GM19023 (cell line): ENCODE measurements around the gene RBM33.
"Not testable (repeated sequence)": the region's sequence is repeated elsewhere in the genome, so short reads cannot be mapped to it uniquely, and the experiment has no call there.

Experiments used
- ATAC-seq: cut with Tn5 transposase; IDR thresholded peaks from one replicate; pipeline ENCODE4 v1.9.1; 2021; ENCODE audit warnings: mild to moderate bottlenecking, moderate library complexity; ENCODE audit not compliant: unreplicated experiment

Gene RBM33

DNA sequence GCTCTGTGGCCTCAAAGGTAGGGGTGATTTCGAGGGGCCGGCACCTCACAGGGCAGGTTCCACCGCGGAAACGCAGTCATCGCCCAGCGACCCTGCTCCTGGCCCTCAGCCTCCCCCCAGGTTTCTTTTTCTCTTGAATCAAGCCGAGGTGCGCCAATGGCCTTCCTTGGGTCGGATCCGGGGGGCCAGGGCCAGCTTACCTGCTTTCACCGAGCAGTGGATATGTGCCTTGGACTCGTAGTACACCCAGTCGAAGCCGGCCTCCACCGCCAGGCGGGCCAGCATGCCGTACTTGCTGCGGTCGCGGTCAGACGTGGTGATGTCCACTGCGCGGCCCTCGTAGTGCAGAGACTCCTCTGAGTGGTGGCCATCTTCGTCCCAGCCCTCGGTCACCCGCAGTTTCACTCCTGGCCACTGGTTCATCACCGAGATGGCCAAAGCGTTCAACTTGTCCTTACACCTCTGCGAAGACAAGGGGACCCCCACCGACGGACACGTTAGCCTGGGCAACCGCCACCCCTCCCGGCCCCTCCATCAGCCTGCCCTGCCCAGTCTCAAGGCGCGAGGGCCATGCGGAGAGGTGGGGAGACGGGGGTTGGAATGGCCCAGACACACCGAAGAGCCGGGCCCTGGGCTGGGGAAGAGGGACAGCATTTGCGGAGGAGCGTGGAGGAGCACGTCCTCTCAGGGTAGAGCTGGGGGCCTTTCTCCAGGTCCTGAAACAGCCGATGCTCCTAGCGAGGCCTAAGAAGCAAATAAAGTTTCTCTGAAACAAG, 161.8 kb downstream of the RBM33 start:
- ATAC-seq = no peak

DNA sequence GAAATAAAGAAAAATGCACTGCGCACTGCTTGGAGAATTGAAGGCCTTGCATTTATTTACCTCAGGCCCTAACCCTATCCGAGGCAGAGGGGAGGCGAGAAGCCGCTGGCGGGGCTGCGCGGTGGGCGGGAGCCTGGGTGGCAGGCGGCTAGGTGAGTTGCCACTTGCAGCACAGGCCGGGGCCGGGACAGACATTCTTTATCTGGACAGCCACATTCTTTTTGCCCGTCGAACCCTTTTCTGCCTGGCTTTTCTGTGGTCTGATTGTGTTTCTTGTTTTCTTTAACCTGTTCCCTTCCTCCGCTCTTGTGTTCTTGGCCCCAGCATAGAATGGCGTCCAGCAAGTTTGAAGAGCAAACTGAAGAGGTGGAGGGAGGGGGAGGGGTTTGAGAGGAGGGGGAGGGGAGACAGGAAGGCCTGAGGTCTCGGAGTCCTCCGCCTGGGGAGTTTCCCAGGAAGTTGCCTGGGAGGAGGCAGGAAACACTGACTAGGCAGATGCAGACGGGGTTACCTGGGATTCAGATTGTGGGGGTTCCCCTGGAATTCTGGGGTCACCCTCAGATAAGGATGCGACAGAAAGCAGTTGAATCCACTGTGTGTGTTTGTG, 162.7 kb downstream of the RBM33 start:
- no peak for ATAC-seq

DNA sequence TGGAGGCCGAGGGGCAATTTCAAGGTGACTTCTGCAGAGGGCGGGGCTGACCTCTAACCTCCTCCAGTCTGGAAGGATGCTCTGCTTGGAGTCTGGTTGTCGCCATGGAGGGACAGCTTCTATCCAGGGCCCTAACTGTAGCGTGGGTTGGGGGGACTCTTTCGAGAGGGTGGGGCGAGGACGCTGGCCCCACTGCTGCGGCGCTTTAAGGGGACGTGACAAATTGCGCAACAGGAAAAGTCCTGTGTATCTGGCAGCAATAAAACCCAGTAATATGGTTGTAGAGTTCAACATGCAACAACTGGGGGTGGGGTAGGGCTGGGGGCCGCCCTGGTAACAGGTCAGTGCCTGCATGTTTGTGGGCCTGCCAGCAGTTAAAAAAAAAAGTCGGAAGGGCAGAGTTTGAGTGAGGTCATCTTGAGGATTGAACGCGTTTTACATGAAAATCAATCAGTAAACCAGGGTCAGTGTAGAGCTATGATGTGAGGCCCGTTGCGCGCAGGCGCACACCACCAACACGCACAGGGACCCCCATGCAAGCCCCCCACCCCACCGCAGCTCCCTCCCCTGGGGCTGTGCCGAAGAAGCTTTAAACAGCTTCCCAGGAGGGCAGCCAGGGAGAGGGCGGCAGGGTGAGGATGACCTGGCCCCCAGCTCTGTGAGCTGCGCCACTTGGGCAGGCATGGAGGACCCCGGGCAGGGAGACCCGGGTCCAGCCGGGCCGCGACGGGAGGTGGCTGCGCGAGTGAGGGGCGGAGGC, 163.5 kb downstream of the RBM33 start:
- no peak for ATAC-seq

DNA sequence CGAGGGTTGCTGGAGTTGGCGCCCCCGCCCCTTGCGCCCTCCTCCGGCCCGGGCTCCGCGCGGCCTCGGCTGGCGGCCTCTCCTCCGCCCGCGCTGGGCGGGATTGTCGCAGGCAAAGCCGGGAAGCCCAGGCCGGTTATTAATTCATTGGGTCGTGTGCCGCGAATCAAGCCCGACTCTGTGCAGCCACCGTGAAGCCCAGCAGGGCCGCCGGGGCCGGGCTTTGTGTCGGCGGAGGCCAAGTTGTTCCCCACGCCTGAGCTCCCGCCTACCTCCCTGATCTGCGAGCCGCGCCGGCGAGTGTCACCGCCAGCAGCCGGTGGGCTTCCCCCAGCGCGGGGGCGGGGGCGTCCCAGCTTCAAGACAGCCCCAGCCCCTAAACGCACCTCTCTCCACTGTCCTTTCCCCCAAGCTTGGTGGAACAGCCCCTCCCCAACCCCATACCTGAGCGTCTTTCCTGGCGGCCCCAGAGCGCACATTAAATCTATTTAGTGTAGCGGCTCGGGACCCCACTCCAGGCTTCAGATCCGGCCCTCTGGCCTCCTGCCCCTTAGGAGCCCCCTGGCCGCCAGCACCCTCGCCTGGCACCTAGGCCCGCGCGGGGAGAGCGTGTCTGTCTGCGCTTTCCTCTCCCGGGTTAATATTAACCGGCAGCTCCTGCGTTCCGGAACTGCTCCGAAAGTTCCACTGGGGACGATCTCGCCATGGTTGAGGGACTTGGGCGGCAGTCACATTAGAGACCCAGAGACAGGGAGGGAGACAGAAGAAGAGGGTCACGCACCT, 164.3 kb downstream of the RBM33 start:
- ATAC-seq = no peak

DNA sequence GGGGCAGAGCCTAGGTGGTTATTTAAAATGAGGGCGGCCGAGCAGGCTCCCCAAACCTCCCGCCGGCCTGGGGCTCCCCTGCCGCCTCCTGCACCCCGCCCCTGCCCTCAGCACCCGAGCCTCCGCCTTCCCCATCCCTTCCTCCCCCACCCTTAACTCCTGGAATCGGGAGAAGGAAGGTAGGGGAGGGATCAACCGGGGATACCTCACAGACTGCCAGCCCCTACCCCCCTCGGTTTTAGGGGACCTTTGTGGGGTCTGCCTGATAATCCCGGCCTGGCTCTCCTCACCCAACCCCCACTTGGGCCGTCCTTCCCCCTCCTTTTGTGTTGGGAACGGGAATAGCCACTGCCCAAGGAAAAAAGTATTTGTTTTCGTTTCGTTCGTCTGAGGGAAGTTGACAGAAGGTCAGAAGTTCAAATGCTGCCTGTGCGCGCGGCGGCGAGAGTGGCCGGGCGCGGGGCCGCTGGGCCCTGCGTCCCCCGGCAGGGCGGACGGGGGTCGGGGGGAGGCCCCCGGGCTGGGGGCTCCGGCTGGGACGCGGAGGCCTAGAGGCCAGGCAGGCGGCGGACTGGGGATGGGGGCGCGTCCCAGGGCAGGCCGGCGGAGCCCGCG, 165.0 kb downstream of the RBM33 start:
- no peak for ATAC-seq

DNA sequence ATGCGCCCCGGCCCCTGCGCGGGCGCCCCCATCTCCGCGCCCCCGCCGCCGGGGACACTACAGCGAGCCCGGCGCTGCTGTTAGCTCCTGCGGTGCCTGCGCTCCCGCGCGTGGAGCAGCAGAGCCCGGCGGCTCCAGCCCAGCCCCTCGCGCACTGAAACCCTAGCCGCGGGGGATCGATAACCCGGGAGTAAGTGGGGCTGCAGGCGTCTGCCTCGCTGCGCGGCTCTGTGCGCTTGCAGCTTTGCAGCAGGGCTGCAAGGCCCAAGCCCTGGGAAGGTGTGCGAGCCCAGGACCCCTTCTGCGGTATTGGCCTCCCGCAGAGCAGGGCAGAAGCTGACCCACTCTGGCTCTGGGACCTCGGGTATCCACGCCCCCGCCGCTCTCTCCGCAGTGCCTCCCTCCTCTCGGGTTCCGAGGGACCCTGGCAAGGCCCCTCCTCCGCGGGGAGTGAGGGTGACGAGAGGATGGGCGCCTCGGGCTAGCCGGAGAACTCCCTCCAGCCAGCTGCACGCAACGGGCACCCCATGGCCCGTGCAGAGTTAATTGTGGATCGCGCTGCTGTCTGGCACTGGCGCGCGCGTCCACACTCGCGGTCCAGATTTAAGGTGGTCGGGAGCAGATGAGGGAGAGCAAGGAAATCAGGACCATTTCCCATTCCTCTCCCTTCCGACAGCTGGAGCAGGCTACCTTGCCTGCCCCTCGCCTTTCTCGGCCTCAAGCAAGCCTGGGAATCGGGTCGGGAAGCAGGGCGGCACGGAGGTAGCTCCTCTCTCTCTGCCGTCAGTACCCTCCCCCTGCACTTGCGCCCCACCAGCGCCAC, 165.7 kb downstream of the RBM33 start:
- ATAC-seq = no peak

DNA sequence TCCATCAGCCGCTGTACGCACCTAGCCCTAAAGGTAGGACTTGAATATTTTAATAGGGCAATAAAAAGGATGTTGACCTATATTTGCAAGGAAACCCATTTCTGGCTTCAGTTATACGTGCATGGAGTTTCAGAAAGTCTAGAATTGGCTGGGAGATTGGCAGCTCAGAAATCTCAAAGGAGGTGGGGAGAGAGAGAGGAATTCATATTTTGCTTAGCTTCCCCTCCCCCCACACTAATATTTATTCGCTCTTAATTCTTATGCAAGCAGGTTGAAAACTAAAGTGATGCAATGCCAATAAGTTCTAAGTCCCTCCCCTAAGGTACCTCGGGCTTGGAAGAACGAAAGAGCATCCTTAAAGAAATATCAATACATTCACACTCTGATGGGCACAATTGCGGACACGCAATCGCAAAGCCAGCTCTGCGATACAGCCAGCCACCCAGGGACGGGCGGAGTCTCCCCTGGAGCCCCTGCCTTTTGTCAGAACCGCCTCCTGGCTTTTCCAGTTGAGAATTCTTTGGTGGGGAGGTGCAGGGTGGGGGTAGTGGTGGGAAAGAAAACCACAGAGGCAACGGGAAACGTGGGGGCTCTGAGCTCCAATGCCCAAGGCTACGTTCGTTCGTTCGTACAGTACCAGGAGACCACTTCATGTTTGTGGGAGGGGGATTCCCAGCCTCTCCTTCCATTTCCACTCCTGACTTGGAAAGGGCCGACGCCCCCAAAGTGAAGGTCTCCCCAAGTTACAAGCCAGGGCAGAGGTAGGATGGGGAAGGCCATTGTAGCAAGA, 166.5 kb downstream of the RBM33 start:
- no peak for ATAC-seq

DNA sequence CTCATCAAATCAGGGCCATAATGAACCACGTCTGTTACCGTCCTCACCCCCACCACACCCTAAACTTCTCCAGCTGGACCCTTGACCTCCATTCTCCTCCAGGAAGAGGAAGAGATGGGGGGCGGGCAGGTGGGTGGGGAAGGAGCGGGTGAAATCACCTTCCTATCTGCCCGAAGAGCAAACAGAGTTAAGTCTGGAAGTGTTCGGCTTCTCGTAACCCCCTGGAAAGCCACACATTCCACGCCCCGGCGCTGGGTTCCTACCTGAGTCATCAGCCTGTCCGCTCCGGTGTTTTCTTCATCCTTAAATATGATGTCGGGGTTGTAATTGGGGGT, 167.1 kb downstream of the RBM33 start:
- no peak for ATAC-seq

DNA sequence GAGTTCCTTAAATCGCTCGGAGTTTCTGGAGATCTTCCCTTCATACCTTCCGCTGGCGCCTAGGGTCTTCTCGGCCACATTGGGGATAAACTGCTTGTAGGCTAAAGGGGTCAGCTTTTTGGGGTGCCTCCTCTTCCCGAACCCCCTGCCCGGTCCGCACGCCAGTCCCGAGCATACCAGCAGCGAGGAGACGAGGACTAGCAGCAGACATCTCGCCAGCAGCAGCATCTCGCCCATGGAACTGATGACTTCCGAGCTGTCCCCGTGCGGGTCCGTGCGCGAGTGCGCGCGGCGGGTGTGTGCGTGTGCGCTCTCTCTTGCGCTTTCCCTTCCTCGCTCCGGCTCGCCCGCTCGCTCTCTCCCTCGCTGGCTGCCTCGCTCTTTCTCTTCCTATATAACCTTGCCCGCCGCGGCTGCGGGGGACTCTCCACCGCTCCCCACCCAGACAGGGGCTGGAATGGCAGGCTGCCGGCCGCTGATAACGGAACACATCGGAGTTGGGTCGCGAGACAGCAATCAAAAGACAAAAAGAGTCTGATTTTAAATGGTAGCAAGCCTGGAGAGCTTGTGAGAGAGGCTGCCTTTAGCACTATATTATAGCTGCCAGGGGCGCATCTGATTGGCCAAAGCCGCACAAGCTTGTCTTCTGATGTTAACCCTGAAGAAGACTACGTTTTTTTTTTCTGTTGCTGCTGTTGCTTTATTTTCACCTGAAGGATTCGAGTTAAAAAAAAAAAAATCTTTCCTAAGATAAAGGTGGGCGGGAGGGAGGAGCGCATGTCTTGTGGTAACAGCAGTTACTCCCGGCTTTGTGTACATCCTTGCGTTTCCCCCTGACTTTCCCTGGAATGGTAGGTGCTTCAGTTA, 167.7 kb downstream of the RBM33 start, which contains the start of gene SHH:
Gene SHH (minus strand): TSS at position 569 of the 867 bp plus-strand sequence. CDS start 341 bp downstream, at position 228.
- no peak for ATAC-seq

DNA sequence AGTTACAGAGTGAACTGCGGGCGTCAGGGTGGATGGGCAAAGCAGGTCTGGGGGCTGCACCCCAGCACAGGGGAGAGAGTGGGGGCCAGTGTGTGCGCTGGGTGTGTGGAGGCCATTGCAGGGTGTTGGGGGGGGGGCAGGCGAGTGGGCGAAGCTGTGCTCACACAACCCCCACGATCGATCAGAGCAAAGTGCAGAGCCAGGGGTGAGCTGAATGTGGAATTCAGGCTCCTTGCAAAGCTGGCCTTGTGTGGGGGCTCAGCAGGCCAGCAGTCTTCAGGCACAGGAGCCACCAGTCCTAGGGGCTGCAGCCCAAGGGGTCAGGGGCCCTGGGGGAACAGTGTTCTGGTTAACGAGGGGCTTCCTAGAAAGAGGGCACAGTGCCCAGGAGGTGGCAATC, 168.7 kb downstream of the RBM33 start:
- no peak for ATAC-seq

DNA sequence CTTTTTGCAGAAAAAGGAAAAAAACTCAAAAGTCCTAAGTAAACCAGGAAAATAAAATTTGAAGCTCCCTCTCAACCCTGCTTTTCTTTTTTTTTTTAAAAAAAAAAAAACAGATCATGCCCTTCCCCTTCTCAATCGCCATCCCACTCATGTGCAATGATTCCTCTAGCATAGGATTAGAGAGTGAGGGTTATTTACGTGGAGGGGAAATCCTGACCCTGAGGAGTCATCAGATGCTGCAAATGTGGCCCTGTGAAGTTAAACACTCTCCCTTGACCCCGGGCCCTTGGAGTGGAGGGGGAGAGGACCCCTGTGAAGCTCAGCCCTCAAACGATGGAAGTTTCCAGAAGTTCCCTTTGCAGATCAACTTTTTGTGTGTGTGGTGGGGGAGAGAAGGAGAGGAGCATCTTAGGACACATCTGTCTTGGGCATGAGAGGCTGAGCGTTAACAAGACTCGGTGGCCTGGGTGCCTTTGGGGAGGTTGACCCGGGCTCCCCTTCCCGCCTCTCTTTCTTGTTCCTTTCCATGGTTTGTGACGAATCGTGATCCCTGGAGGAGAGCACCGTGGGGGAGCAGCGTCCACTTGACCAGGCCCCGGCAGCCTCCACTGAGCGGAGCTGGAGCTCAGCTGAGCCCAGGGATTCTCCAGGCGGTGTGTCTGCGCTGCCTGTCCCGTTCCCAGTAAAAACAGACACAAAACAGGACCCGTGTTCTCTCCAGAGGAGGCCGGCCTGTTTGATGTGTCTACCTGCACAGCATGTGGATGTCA, 169.3 kb downstream of the RBM33 start:
- ATAC-seq = no peak

DNA sequence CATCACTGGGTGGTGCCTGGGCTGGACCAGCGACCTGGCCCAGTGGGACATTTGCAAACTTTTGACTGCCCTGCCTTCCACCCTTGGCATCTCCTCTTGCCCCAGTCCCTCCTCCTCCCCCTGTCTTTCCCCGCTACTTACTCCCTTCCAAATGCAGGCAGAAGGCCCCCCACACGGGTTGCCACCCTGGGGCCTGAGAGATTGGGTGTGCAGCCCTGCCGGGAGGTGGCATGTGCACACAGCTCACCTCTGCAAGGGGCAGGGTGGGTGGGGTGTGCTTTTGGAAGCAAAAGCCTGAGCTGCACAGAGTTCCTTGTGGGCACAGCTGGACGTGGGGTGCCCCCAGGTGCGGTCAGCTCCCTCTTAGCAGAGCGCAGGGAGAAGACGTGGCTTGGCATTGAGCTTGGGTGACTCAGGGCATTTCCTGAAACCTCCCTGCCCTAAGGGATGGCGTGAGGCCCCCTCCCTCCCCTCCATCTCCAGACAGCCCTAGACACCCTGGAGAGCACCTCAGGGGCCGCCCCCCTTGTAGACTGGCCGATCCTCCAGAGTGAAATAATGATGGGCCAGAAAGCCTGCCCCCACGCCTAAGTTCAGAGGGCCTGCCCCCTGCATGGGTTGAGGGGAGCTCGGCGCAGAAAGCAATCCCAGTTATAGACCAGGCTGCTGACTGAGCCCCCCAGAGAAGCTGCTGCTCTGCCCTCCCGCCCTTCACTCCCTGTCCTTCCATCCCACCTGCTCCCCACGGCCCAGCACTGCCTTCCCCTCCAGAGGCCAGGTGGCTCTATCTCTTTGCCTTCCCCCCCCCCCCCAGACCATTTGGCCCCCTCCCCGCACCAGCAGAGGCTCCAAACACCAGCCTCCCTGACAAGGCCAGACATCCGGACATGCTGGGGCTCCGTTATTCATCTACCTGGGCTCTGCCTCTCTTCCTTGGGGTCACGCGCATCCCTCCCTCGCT, 170.1 kb downstream of the RBM33 start:
- no peak for ATAC-seq

DNA sequence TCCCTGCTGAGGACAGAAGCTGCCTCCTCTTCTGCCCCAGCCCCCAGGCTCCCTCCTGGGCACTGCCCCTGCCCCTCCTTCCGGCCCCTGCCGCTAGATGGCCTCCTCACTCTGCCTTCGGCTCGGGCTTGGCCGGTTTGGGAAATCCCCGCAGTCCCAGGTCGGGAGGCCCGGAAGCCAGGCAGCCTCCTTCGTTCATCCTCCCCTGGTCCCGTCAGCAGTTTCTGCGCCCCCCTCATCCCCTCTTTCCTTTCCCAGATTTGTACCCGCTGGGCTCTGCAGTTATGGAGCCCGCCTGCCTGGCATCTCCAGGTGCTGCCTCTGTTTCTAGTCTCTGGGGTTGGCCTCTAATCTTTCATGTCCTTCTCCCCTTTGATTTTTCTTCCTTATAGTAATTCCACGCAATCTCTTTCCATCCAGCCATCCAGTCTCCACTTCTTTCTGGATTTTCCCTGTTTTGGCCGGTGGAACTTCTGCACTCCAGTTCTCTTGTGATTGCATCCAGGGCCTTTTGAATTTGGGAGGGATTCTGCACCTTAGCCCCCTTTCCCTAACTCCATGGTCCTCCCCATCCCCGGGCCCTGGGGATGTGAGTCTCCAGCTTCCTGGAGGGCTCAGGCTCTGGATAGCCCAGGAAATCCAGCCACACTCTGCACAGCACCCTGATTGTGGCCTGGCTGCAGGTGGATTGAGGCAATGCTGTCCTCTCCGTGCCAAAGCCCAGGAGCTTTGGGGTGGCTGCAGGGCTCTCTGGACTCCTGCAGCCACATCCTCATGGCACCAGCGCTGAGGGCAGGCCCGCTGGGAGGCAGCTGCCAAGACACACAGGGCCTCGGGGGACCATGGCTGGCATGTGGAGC, 171.1 kb downstream of the RBM33 start:
- peak; percentile 87 for ATAC-seq

DNA sequence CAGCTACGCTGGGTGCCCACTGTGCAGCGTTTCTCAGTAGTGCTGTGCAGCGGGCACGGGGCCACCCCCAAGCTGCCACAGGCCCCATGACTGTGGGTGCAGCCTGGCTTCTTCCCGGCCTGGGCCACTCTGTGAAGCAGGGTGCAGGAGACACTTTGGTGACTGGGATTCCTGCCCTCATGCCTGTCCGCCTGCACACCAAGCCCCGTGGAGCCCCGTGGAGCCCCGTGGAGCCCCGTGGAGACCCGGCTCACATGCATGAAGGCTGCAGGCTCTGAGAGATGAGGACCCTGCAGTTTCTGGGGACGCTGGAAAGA, 171.7 kb downstream of the RBM33 start:
- no peak for ATAC-seq

DNA sequence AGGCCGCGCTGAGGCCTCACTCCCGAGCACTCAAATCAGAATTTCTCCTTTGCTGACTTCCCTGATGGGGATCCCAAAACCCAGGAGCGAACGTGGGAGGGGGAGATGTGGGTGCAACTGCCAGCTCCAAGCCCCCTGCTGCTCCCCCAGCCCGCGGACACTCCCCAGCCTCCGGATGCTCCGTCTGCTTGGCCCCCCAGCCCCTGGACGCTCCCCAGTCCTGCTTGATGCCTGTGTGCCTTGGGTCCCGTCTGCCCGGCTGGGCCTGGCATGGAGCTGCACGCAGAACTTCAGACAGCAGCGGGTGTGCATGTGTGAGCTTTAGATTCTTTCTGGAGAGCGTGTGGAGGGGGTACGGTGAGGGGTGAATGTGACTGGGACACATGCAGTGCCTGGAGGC, 172.5 kb downstream of the RBM33 start:
- no peak for ATAC-seq

DNA sequence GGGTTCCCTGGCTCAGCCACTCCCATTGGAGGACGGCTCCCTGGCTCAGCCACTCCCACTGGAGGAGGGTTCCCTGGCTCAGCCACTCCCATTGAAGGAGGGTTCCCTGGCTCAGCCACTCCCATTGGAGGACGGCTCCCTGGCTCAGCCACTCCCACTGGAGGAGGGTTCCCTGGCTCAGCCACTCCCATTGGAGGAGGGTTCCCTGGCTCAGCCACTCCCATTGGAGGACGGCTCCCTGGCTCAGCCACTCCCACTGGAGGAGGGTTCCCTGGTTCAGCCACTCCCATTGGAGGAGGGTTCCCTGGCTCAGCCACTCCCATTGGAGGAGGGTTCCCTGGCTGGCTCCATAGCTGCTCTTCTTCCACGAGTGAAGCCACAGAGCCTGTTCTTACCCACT, 173.1 kb downstream of the RBM33 start:
- ATAC-seq = not testable (repeated sequence)
